ENCODE data around the gene LMX1B.
A peak's percentile ranks its signal among the peaks of the same experiment; 100 is the strongest.
"Not testable (repeated sequence)": the region's sequence is repeated elsewhere in the genome, so short reads cannot be mapped to it uniquely, and the experiment has no call there.

The LMX1B gene

GRCh38 chr9:126719618-126720031, 105.9 kb downstream of the LMX1B start:
- Histone ChIP-seq H3K4me1 (peaks cover 38 to 56% (median 47%) of the 10 kb centered on the region in 10 experiments), H3K27ac (peak overlapping the region; percentile 38 to 95 (median 72); a peak in 20 of 22 replicates), H3K4me2 (peak overlapping the region; percentile 91 to 98 (median 96)), H3K36me3 (no peaks in the 10 kb centered on the region), H3K9ac (peak overlapping the region in 9 of 11 experiments; percentile 14 to 92 (median 56); a peak in 15 of 22 replicates), H3K4me3 (peak overlapping the region in 6 of 10 experiments; percentile 3 to 49 (median 29); a peak in 8 of 20 replicates), H4K20me1 (no peaks in the 10 kb centered on the region), H3K9me3 (replicated peaks in 1 of 11) (no peaks in the 10 kb centered on the region), H3K27me3 (no peaks in the 10 kb centered on the region)
- TF ChIP-seq Cebpa-rat (IDR thresholded peaks at IDR 0.05), result no peak; a peak in 1 of 22 replicates

- TF ChIP-seq Cebpa-rat (IDR thresholded peaks at IDR 0.05), result no peak
- Histone ChIP-seq H4K20me1 (no peaks in the 10 kb centered on the region), H3K9ac (peak overlapping the region in 9 of 11 experiments; percentile 14 to 92 (median 56); a peak in 15 of 22 replicates), H3K27ac (peak overlapping the region; percentile 38 to 95 (median 72); a peak in 20 of 22 replicates), H3K4me2 (peak overlapping the region; percentile 91 to 98 (median 96)), H3K9me3 (replicated peaks in 1 of 11) (no peaks in the 10 kb centered on the region), H3K4me3 (peak overlapping the region in 6 of 10 experiments; percentile 3 to 49 (median 29); a peak in 8 of 20 replicates), H3K4me1 (peaks cover 38 to 56% (median 47%) of the 10 kb centered on the region in 10 experiments), H3K36me3 (no peaks in the 10 kb centered on the region), H3K27me3 (no peaks in the 10 kb centered on the region)
These were observed 106.3 kb downstream of the LMX1B start for GRCh38 chr9:126720036-126720435.

GRCh38 chr9:126720661-126721563, 107.2 kb downstream of the LMX1B start:
- Histone ChIP-seq H3K4me1 (peaks cover 38 to 56% (median 47%) of the 10 kb centered on the region in 10 experiments), H3K9me3 (replicated peaks in 1 of 11) (no peaks in the 10 kb centered on the region), H3K4me2 (peak overlapping the region; percentile 91 to 98 (median 96)), H4K20me1 (no peaks in the 10 kb centered on the region), H3K9ac (peak overlapping the region in 6 of 11 experiments; percentile 5 to 96 (median 92); a peak in 5 of 22 replicates), H3K27ac (peak overlapping the region in 9 of 11 experiments; percentile 89 to 97 (median 94); a peak in 18 of 22 replicates), H3K4me3 (peak overlapping the region in 6 of 10 experiments; percentile 2 to 86 (median 76); a peak in 4 of 20 replicates), H3K36me3 (no peaks in the 10 kb centered on the region), H3K27me3 (no peaks in the 10 kb centered on the region)
- no peak for TF ChIP-seq Cebpa-rat (IDR thresholded peaks at IDR 0.05)

GRCh38 chr9:126721564-126721981, 107.8 kb downstream of the LMX1B start:
- H3K36me3 ChIP-seq, result no peaks in the 10 kb centered on the region
- H3K9me3 ChIP-seq (replicated peaks in 1 of 11), result no peaks in the 10 kb centered on the region
- peak overlapping the region; percentile 89 to 97 (median 93); a peak in 18 of 22 replicates for H3K9ac ChIP-seq
- peak overlapping the region; percentile 2 to 86 (median 75); a peak in 16 of 20 replicates for H3K4me3 ChIP-seq
- peak overlapping the region; percentile 91 to 98 (median 96) for H3K4me2 ChIP-seq
- no peaks in the 10 kb centered on the region for H4K20me1 ChIP-seq
- H3K4me1 ChIP-seq, result peaks cover 38 to 56% (median 47%) of the 10 kb centered on the region in 10 experiments
- H3K27me3 ChIP-seq, result no peaks in the 10 kb centered on the region
- H3K27ac ChIP-seq, result peak overlapping the region; percentile 89 to 97 (median 94); a peak in 20 of 22 replicates
- no peak for TF ChIP-seq Cebpa-rat (IDR thresholded peaks at IDR 0.05)

GRCh38 chr9:126722252-126722921, 108.7 kb downstream of the LMX1B start:
- peak overlapping the region; percentile 89 to 97 (median 93) for H3K9ac ChIP-seq
- no peaks in the 10 kb centered on the region for H4K20me1 ChIP-seq
- H3K4me1 ChIP-seq, result peaks cover 38 to 56% (median 47%) of the 10 kb centered on the region in 10 experiments
- no peaks in the 10 kb centered on the region for H3K27me3 ChIP-seq
- H3K36me3 ChIP-seq, result no peaks in the 10 kb centered on the region
- H3K9me3 ChIP-seq (replicated peaks in 1 of 11), result no peaks in the 10 kb centered on the region
- peak overlapping the region; percentile 71 to 86 (median 75) for H3K4me3 ChIP-seq
- H3K27ac ChIP-seq, result peak overlapping the region; percentile 89 to 97 (median 94)
- peak overlapping the region; percentile 91 to 98 (median 96) for H3K4me2 ChIP-seq
- no peak for TF ChIP-seq Cebpa-rat (IDR thresholded peaks at IDR 0.05)

- H4K20me1 ChIP-seq, result no peaks in the 10 kb centered on the region
- peak overlapping the region; percentile 91 to 98 (median 96) for H3K4me2 ChIP-seq
- TF ChIP-seq Cebpa-rat (IDR thresholded peaks at IDR 0.05), result no peak
- peaks cover 38 to 55% (median 47%) of the 10 kb centered on the region in 10 experiments for H3K4me1 ChIP-seq
- no peaks in the 10 kb centered on the region for H3K36me3 ChIP-seq
- H3K9me3 ChIP-seq (replicated peaks in 1 of 11), result no peaks in the 10 kb centered on the region
- peak overlapping the region; percentile 89 to 97 (median 93) for H3K9ac ChIP-seq
- peak overlapping the region; percentile 71 to 86 (median 75) for H3K4me3 ChIP-seq
- peak overlapping the region; percentile 89 to 97 (median 94) for H3K27ac ChIP-seq
- no peaks in the 10 kb centered on the region for H3K27me3 ChIP-seq
These were observed 109.4 kb downstream of the LMX1B start for GRCh38 chr9:126722922-126723806.

- peaks cover 34 to 48% (median 41%) of the 10 kb centered on the region in 10 experiments for H3K4me1 ChIP-seq
These were observed 110.1 kb downstream of the LMX1B start for GRCh38 chr9:126723807-126724172.

GRCh38 chr9:126724226-126724625, 110.5 kb downstream of the LMX1B start:
- H3K9ac ChIP-seq, result no peak overlapping the region
- no peak for TF ChIP-seq Cebpa-rat (IDR thresholded peaks at IDR 0.05)
- H3K27me3 ChIP-seq, result no peaks in the 10 kb centered on the region
- no peaks in the 10 kb centered on the region for H3K9me3 ChIP-seq (replicated peaks in 1 of 11)
- H3K36me3 ChIP-seq, result no peaks in the 10 kb centered on the region
- H3K4me2 ChIP-seq, result peak overlapping the region in 7 of 11 experiments; percentile 91 to 98 (median 96); a peak in 6 of 22 replicates
- no peak overlapping the region for H3K4me3 ChIP-seq
- H3K4me1 ChIP-seq, result peaks cover 29 to 44% (median 37%) of the 10 kb centered on the region in 10 experiments
- peak overlapping the region in 1 of 11 experiments; percentile 95; a peak in 1 of 22 replicates for H3K27ac ChIP-seq
- H4K20me1 ChIP-seq, result no peaks in the 10 kb centered on the region

More at GRCh38 chr9:126723807-126724172, 110.1 kb downstream of the LMX1B start:
- H3K36me3 ChIP-seq, result no peaks in the 10 kb centered on the region
- peak overlapping the region in 9 of 11 experiments; percentile 89 to 94 (median 93); a peak in 16 of 22 replicates for H3K9ac ChIP-seq
- peak overlapping the region in 9 of 11 experiments; percentile 89 to 97 (median 94); a peak in 14 of 22 replicates for H3K27ac ChIP-seq
- TF ChIP-seq Cebpa-rat (IDR thresholded peaks at IDR 0.05), result no peak
- peak overlapping the region; percentile 91 to 98 (median 96) for H3K4me2 ChIP-seq
- no peaks in the 10 kb centered on the region for H4K20me1 ChIP-seq
- H3K9me3 ChIP-seq (replicated peaks in 1 of 11), result no peaks in the 10 kb centered on the region
- no peaks in the 10 kb centered on the region for H3K27me3 ChIP-seq
- peak overlapping the region; percentile 71 to 86 (median 75); a peak in 19 of 20 replicates for H3K4me3 ChIP-seq

GRCh38 chr9:126725485-126725884, 111.8 kb downstream of the LMX1B start:
- peaks cover 17 to 31% (median 25%) of the 10 kb centered on the region in 10 experiments for H3K4me1 ChIP-seq
- not testable (repeated sequence) for H3K27me3 ChIP-seq; H3K36me3 ChIP-seq; H3K27ac ChIP-seq; H3K4me3 ChIP-seq; H3K9ac ChIP-seq; H4K20me1 ChIP-seq; H3K4me2 ChIP-seq; H3K9me3 ChIP-seq (replicated peaks in 1 of 11)

- H3K4me1 ChIP-seq, result peaks cover 0 to 12% (median 6%) of the 10 kb centered on the region in 10 experiments; a peak in 13 of 20 replicates
- H3K27ac ChIP-seq; H3K36me3 ChIP-seq; H3K9ac ChIP-seq; H4K20me1 ChIP-seq; H3K4me3 ChIP-seq; H3K9me3 ChIP-seq (replicated peaks in 1 of 11); H3K4me2 ChIP-seq; H3K27me3 ChIP-seq: not testable (repeated sequence)
These were observed 114.5 kb downstream of the LMX1B start for GRCh38 chr9:126728210-126728609.

- not testable (repeated sequence) for H3K4me2 ChIP-seq, H4K20me1 ChIP-seq, H3K4me1 ChIP-seq, H3K27ac ChIP-seq, H3K4me3 ChIP-seq, H3K9ac ChIP-seq, H3K27me3 ChIP-seq, H3K36me3 ChIP-seq
- H3K9me3 ChIP-seq (replicated peaks in 1 of 11), result peaks cover 13 to 21% (median 17%) of the 10 kb centered on the region in 11 experiments
These were observed 116.9 kb downstream of the LMX1B start for GRCh38 chr9:126730592-126730991.
